ENCODE data around the gene LAGE3.

DNA sequence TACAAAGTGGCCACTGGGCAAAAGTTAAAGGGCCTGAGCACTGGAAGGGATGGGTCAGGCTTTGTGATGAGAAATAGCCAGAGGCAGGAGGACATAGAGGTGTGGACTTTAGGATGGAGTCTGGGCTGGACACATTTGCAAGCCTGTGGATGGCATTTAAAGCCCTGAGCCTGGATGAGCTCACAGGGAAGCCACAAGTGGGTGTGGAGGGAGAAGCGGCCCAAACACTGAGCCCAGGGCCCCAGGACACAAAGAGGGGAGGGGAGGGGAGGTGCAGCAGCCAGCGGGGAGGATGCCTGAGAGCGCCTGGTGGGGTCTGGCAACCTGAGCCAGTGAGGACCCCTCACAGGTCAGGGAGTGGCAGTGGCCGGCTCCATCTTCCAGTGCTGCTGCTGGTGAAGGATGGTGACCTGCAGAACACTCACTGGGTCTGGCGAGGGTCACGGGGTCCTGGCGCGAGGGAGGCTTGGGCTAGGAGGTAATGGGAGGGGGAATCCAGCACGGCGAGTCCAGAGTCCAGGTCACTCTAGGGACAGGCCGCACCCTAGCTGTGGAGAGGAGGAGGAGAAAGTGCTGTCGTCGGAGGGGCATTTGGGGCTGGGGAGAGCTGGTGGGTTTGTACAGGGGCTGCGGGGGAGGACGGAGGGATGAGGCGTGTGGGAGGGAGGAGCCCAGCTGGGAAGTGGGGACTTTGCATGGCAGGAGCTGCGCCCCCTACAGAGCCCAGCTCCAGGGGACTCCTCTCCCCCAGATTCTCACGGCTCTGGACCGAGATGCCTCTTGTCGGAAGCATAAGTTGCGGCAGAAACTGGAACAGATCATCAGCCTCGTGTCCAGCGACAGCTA, 7.0 kb downstream of the LAGE3 start:
- TF ChIP-seq SIX5 (IDR thresholded peaks at IDR 0.05; ENCODE audit: low read depth, low read length, severe bottlenecking) (no peak), ESRRA (IDR thresholded peaks at IDR 0.05; ENCODE audit: low read length) (no peak), FOS (IDR thresholded peaks at IDR 0.05; ENCODE audit: borderline replicate concordance, extremely low read depth, insufficient read length) (no peak), TCF12 (IDR thresholded peaks at IDR 0.05; ENCODE audit: low read depth, low read length) (no peak), CHD1 (IDR thresholded peaks at IDR 0.05; ENCODE audit: low read depth, low read length) (no peak), MYB (IDR thresholded peaks at IDR 0.05; ENCODE audit: borderline replicate concordance, low read depth, low read length) (no peak), RFX5 (IDR thresholded peaks at IDR 0.05; ENCODE audit: low read depth, low read length) (no peak), ZNF207 (IDR thresholded peaks at IDR 0.05; ENCODE audit: borderline replicate concordance) (no peak), POLR2A (IDR thresholded peaks at IDR 0.05; ENCODE audit: low read depth, low read length) (no peak)
- TF ChIP-seq, protein P1, sequence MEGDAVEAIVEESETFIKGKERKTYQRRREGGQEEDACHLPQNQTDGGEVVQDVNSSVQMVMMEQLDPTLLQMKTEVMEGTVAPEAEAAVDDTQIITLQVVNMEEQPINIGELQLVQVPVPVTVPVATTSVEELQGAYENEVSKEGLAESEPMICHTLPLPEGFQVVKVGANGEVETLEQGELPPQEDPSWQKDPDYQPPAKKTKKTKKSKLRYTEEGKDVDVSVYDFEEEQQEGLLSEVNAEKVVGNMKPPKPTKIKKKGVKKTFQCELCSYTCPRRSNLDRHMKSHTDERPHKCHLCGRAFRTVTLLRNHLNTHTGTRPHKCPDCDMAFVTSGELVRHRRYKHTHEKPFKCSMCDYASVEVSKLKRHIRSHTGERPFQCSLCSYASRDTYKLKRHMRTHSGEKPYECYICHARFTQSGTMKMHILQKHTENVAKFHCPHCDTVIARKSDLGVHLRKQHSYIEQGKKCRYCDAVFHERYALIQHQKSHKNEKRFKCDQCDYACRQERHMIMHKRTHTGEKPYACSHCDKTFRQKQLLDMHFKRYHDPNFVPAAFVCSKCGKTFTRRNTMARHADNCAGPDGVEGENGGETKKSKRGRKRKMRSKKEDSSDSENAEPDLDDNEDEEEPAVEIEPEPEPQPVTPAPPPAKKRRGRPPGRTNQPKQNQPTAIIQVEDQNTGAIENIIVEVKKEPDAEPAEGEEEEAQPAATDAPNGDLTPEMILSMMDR (IDR thresholded peaks at IDR 0.05 in 2 of 3, conservative IDR thresholded peaks at IDR 0.05 in 1 of 3; ENCODE audit: control insufficient read depth in 2 of 3, extremely low read depth in 1 of 3, insufficient read depth in 1 of 3, low read depth in 3 of 3, low read length in 3 of 3), result no peak
- TF ChIP-seq, protein P2, sequence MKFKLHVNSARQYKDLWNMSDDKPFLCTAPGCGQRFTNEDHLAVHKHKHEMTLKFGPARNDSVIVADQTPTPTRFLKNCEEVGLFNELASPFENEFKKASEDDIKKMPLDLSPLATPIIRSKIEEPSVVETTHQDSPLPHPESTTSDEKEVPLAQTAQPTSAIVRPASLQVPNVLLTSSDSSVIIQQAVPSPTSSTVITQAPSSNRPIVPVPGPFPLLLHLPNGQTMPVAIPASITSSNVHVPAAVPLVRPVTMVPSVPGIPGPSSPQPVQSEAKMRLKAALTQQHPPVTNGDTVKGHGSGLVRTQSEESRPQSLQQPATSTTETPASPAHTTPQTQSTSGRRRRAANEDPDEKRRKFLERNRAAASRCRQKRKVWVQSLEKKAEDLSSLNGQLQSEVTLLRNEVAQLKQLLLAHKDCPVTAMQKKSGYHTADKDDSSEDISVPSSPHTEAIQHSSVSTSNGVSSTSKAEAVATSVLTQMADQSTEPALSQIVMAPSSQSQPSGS (IDR thresholded peaks at IDR 0.05; ENCODE audit: low read length), result no peak

All from GM12878 (cell line).